Measurements from ENCODE around the gene SH3BP4.

The SH3BP4 gene

DNA sequence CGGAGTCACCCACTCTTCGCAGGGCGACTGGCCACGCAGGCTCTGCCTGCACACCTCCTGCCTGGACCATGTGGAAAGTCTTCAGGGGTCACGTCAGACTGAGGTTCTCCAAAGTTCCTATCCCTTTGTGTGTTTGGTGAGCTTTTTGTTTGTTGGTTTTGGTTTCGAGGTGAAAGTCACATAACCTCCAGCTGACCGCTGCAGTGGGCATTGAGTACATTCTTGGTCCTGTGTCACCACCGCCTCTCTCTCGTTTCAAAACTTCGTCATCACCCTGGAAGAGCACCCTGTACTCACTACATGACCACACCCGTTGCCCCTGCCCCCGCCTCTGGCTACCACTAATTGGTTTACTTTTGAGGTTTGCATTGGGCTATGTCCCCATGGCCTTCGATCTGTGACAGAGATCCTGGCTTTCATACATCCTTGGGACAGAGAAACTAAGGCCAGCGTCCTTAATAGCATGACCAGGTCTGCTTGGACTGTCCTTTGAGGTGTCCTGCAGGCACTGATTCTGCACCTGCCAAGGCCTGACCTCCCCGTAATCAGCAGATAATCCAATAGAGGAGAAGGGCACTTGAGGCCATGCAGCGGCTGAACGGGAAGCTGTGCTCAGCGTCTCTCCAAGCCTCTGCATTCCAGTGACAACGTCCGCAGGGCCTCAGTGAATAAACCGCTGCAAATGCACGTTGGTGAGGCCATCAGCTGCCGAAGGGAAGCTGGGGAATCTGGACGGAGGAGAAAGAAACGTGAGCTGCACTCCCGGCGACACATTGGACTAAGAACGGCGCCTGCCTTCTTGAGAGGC is 46.8 kb downstream of the SH3BP4 start:
- TF ChIP-seq GATA2 (IDR thresholded peaks at IDR 0.05; ENCODE audit: low read depth, low read length) = no peak
- no peak for TF ChIP-seq GATA3 (IDR thresholded peaks at IDR 0.05; ENCODE audit: low read depth, low read length)

DNA sequence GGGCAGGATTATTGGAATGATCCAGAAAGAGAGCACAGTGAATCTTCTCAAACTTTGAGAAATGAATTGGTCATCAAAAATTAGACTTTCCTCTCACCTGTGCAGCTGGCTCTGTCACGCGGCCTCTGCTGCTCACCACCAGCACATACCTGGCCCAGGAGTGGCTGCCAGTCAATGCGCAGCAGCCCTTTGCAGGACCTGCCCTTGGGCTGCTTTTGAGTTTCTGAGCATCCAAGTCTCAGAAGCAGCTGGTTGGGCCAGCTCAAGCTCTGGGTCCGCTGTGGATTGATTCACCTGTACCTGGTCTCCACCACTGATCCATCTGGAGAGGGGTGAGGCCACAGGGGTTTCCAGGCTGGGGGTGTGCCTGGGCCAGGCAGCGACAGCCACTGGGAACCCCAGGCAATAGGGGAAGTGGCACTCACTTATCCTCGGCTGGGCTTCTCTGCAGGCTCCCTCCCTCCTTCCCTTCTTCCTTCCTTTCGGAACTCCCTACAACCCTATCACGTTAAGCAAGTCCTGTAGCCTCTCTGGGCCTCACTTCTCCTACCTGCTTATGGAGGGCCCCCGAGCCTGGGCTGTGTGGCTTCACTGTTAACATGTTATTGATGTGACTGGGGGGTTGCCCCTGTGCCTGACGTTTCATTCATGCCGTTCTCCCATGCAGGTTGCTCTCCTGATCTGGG is 48.1 kb downstream of the SH3BP4 start:
- TF ChIP-seq GATA3 (IDR thresholded peaks at IDR 0.05; ENCODE audit: low read depth, low read length) (no peak), GATA2 (IDR thresholded peaks at IDR 0.05; ENCODE audit: low read depth, low read length) (no peak)

DNA sequence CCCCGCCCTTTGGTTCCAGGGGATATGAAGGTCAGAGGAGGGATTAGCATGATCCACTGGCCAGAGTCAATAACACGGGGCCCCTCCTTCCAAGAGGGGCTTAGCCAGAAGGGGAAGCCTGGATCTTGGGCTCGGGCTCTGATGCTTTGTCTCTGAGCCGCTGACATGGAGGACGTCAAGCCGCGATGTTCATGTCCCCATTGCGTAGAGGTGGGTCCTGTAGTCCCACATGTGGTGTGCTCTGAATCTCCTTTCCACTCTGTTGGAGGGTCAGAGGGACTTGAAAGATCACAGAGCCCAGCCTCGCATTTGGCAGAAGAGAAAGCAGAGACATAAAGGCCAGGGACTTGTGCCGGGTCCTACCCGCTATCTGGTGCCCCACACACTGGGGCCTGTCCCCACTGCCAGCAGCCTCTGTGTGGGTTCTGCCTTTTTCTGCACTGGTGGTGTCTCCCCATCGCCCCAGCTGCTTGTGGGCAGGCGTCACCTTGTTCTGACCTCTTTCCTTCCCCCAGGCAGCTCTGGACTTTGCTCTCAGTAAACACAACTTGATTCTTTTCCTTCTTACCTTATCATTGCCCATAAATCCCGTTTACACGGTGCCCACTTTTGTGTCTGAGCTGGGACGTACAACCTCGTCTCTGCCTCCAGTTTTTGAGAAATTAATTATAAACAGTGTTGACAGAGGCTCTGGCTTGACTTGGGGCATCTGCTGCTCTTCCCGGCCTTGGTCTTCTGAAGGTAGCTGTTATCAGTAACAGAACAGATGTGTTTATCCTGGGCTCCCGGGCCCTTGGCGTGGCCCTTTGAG is 48.8 kb downstream of the SH3BP4 start:
- TF ChIP-seq GATA3 (IDR thresholded peaks at IDR 0.05; ENCODE audit: low read depth, low read length) (no peak), GATA2 (IDR thresholded peaks at IDR 0.05; ENCODE audit: low read depth, low read length) (peak; percentile 86)

DNA sequence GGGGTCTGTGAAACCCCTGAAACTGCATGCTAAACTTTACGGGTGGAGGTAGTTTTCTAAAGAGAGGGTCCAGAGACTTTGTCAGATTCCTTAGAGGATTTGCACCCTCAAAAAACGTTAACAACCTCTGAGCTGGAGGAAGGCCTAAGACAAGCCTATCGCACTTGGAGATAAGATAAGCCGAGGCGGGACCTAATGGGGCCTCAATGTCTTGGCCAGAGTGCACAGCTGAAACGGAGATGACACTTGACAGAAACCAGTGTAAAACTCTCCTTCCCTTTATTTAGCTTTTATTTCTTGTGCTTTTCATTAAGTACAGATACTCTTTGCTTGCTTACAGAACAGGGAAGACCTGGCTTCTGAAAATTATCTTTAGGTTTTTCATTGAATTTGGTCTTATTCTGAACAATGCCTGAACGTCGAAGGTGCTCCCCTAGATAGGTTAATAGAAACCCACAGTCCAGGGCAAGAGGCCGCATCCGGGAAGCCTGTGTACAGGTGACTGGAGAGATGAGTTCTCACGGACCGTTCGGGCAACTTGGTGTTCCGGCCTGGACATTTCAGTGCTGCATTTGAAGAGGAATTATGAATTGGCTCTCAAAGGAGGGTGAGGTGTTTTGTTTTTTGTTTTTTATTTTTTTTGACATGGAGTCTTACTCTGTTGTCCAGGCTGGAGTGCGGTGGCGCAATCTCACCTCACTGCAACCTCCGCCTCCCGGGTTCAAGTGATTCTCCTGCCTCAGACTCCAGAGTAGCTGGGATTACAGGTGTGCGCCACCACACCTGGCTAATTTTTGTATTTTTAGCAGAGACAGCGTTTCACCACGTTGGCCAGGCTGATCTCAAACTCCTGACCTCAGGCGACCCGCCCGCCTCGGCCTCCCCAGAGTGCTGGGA is 49.7 kb downstream of the SH3BP4 start:
- TF ChIP-seq GATA2 (IDR thresholded peaks at IDR 0.05; ENCODE audit: low read depth, low read length) (peak; percentile 75), GATA3 (IDR thresholded peaks at IDR 0.05; ENCODE audit: low read depth, low read length) (no peak; the same call in none of the 2 replicates)

DNA sequence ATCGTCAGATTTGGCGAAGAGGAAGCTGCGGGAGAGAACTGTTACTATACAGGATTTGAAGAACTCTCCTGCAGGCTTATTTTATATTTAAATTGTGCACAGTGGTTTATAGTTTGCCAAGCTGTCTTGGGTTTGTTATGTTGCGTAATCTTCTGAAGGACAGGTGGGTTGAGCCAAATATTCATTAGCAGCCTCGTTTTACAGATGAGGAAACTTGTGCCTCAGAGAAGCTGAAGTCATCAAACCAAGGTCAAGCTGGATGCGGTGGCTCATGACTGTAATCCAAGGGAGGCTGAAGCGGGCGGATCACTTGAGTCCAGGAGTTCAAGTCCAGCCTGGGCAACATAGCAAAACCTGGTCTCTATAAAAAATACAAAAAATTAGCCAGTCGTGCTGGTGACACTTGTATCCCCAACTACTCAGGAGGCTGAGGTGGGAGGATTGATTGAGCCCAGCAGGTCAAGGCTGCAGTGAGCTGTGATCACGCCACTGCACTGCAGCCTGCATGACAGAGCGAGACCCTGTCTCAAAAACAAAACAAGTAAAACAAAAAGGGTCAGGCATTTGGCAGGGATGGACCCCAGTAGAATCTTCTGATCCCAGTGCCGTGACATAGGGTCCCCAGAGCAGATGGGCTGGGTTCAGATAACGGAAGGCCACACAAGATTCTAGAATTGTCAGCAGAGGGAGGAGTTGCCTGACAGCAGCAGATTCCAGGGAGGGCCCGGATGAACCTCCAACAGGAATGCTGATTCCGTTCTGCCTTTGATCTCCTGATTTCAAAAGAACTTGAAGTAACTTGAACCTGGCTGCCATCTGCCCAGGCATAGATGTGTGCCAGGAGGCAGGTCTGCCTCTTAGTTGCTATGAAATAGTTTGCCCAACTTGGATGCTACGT is 50.6 kb downstream of the SH3BP4 start:
- TF ChIP-seq GATA2 (IDR thresholded peaks at IDR 0.05; ENCODE audit: low read depth, low read length) = no peak
- TF ChIP-seq GATA3 (IDR thresholded peaks at IDR 0.05; ENCODE audit: low read depth, low read length) = no peak

DNA sequence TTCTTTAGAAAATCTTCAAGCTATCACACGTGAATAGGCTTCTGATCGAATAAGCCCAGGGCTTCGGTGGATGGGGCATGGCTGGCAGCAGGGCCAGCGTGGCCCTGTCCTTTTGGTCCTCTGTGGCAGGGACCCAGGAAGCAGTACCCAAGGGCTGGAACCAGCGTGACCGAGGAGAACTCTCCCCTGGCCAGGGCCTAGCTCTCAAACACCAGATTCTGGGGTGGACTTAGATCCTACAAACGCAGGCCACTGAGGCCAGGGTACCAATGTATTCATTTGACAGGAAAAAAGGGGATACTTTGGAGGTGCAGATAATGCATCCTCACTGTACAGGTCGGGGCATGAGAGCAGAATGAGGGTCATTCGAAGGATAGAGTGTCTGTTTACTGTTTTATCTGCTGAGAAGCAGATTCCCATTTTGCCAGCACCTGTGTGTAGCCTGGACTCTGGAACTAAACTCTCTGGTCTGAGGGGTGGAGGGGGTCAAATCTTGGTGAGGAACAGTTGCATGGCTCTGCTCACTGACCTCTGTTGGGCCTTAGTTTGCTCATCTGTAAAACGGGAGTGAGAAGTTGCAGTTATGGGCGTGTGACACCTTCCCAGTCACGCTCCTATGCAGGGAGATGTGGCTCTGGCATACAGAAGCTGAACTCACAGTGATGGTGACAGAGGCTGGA is 51.4 kb downstream of the SH3BP4 start:
- TF ChIP-seq GATA3 (IDR thresholded peaks at IDR 0.05; ENCODE audit: low read depth, low read length) = no peak
- TF ChIP-seq GATA2 (IDR thresholded peaks at IDR 0.05; ENCODE audit: low read depth, low read length) = no peak

DNA sequence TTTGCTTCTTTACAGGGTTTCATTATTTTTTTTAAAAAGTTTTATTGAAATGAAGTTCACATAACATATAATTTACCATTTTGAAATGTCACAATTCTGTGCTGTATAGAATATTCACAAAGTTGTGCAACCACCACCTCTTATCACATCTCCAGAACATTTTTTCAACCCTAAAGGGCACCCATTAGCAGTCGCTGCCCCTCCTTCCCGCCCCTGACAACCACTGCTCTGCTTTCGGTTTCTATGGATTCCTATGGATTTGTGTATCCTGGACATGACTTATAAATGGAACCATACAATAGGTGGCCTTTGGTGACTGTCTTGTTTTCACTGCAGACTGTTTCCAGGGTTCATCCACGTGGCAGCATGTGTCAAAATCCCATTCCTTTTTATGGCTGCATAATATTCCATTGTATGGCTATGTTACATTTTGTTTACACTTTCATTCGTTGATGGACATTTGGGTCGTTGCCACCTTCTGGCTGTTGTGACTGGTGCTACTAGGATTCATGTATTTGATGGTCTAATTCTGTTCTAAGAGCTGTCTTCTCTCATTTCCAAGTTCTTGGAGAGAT is 52.6 kb downstream of the SH3BP4 start:
- TF ChIP-seq GATA2 (IDR thresholded peaks at IDR 0.05; ENCODE audit: low read depth, low read length) (no peak), GATA3 (IDR thresholded peaks at IDR 0.05; ENCODE audit: low read depth, low read length) (no peak)

DNA sequence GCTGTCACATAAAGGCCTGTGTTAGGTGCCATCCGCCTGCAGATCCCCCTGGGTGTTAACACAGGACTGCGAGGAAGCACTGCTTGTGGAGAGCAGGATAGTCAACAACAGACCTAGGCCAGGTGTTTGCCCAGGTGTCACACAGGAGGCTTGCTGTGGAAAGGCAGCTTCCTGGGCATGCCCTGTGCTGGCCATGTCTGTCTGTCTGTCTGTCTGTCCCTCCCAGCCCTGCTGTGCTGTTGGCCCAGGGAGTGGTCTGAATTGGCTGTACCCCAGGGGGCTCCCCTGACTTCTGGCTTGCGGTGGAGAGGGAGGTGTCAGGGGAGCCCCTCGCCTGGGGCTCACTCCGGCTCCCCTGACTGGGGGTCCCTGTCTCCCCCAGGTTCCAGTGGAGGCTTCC is 53.2 kb downstream of the SH3BP4 start:
- TF ChIP-seq GATA2 (IDR thresholded peaks at IDR 0.05; ENCODE audit: low read depth, low read length) (no peak), GATA3 (IDR thresholded peaks at IDR 0.05; ENCODE audit: low read depth, low read length) (no peak)

DNA sequence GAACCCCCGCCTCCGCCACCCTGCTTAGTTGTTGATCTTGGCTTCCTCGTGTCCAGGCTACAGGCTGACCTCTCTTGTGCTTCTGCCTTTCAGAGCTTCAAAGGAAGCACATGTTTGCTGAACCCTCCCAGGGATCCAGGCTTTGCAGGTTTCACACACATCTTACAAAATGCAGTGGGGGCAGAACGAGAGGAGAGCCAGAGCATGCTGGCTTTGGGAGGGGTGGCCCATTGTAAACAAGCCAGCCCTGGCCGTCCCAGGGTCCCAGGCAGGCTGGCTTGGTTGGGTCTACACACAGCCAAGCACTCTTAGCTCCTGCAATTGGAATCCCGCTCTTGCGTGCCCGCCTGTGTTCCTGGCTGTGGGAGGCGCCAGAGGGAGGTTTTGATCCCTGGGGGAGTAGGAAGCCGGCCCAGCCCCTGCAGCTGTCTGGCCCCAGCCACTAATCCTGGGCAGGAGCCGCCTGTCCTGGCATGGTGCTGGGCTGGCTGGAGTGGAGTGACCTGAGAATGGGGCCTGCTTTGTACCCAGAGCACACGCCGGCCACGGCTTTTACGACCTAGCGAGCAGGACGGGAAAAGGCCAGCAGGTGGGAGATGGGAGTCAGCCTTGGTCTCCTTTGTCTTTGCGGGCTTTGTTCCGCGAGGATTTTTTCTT is 53.9 kb downstream of the SH3BP4 start:
- no peak for TF ChIP-seq GATA2 (IDR thresholded peaks at IDR 0.05; ENCODE audit: low read depth, low read length)
- TF ChIP-seq GATA3 (IDR thresholded peaks at IDR 0.05; ENCODE audit: low read depth, low read length) = no peak

DNA sequence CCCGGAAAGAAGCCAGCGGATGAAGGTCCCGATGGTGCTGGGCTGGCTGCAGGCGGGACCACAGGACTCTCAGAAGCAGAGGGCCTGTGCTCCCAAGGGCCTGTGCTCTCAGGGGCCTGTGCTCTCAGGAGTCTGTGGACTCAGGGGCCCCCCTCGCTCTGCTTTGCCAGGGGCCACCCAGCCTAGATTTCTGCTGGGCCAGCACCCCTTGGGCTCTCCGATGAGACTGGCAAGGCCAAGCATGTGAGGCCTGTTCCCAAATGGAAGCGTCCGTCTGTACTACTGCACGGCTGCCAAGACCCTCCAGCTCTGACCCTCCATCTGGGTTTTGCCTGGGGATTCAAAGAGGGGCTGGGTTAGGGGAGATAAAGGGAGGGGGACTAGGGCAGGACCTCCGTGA is 54.6 kb downstream of the SH3BP4 start:
- TF ChIP-seq GATA2 (IDR thresholded peaks at IDR 0.05; ENCODE audit: low read depth, low read length) = no peak
- TF ChIP-seq GATA3 (IDR thresholded peaks at IDR 0.05; ENCODE audit: low read depth, low read length) = no peak

DNA sequence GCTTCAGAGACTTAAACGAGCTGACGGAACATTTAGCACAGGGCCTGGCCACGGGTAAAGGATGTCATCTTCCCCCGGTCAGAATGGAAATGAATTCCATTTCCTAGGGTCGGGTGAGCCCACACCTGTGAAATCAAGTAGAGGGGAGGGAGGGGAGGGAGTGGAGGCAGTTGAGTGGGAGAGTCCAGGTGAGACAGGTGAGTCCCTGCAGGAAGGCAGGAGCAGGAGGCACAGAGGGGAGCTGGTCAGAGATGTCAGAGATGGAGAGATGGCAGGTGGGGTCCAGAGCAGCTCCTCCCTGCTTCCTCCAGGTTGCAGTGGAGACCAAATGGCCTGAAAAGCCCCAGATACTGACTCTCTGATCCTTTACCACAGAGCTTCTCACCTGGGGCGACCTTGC is 55.2 kb downstream of the SH3BP4 start:
- TF ChIP-seq GATA3 (IDR thresholded peaks at IDR 0.05; ENCODE audit: low read depth, low read length) = no peak

Data from SH-SY5Y (cell line).